SK-N-SH (cell line): ENCODE measurements around the gene RAD1. TPM values are rescaled to one million over a fixed set of nuclear protein-coding genes. Genes with fewer than 3 reads are reported as not detected.

ENCODE experiments used
- CTCF ChIA-PET: fragments of 300-600, 350-600 bp; formaldehyde crosslinking; extraction: SDS; loops from one replicate; lab custom pipeline; 2021; lab: Yijun Ruan, JAX
- POLR2A ChIA-PET: fragments of 350-600 bp; sonication (Branson Sonifier 250); formaldehyde crosslinking; extraction: SDS; loops from one replicate; lab custom pipeline; 2020; ENCODE audit warnings: antibody characterized with exemption, inconsistent platforms; lab: Yijun Ruan, JAX
- DNase-seq: peaks from one replicate; pipeline ENCODE4 v3.0.0; 2012
- H2AFZ ChIP-seq: fragments of 200-600 bp; sonication (generic); 2 replicates; pipeline ENCODE4 v1.8.1; 2016; ENCODE audit warnings: antibody characterized with exemption, mild to moderate bottlenecking, low read depth
- H3F3A ChIP-seq: fragments of 200-600 bp; sonication (generic); replicated peaks from 2 replicates; pipeline ENCODE3; 2016; ENCODE audit warnings: antibody characterized with exemption, mild to moderate bottlenecking; ENCODE audit not compliant: insufficient read depth
- H3K27ac ChIP-seq, 2 experiments: fragments of 200-500 bp in 1 of 2; fragments of 200-600 bp in 1 of 2; sonication (Bioruptor generic) in 1 of 2; sonication (generic), shearing (Covaris generic) in 1 of 2; 2 replicates each; pipeline versions ENCODE4 v1.5.1 to v1.6.1; 2014 to 2016; ENCODE audit warnings: low read depth in 2 of 2, inconsistent platforms in 1 of 2, low read length in 1 of 2, mild to moderate bottlenecking in 1 of 2, mixed read lengths in 1 of 2
- H3K27me3 ChIP-seq: fragments of 200-600 bp; sonication (generic), shearing (Covaris generic); 2 replicates; pipeline ENCODE4 v1.6.1; 2016; ENCODE audit warnings: mixed run types; ENCODE audit not compliant: insufficient read depth
- H3K36me3 ChIP-seq, 2 experiments: fragments of 200-500 bp in 1 of 2; fragments of 200-600 bp in 1 of 2; sonication (Bioruptor generic) in 1 of 2; sonication (generic) in 1 of 2; replicated peaks in 1 of 2; 2 replicates each; pipeline versions ENCODE3 to v1.5.1; 2014 to 2016; ENCODE audit warnings: low read length in 1 of 2, mild to moderate bottlenecking in 1 of 2; ENCODE audit not compliant: insufficient read depth in 2 of 2, control insufficient read depth in 1 of 2
- H3K4me1 ChIP-seq, 2 experiments: fragments of 200-500 bp in 1 of 2; fragments of 200-600 bp in 1 of 2; sonication (Bioruptor generic) in 1 of 2; sonication (generic), shearing (Covaris generic) in 1 of 2; 2 replicates each; pipeline versions ENCODE4 v1.5.1 to v1.6.1; 2014 to 2016; ENCODE audit warnings: low read depth in 1 of 2, low read length in 1 of 2, mixed run types in 1 of 2; ENCODE audit not compliant: insufficient read depth in 2 of 2, control insufficient read depth in 1 of 2
- H3K4me2 ChIP-seq: fragments of 200-600 bp; sonication (generic), shearing (Covaris generic); 2 replicates; pipeline ENCODE4 v1.6.1; 2017; ENCODE audit warnings: mixed run types
- H3K4me3 ChIP-seq, 2 experiments: fragments of 200-500 bp in 1 of 2; fragments of 200-600 bp in 1 of 2; sonication (Bioruptor generic) in 1 of 2; sonication (generic), shearing (Covaris generic) in 1 of 2; 2 replicates each; pipeline versions ENCODE4 v1.5.1 to v1.8.1; 2014 to 2016; ENCODE audit warnings: low read depth in 2 of 2, inconsistent platforms in 1 of 2, low read length in 1 of 2, mild to moderate bottlenecking in 1 of 2, mixed read lengths in 1 of 2, moderate library complexity in 1 of 2
- H3K79me2 ChIP-seq: fragments of 200-600 bp; sonication (generic); 2 replicates; pipeline ENCODE4 v1.8.1; 2017; ENCODE audit warnings: mild to moderate bottlenecking; ENCODE audit not compliant: insufficient read depth
- H3K9ac ChIP-seq: fragments of 200-600 bp; sonication (generic); 2 replicates; pipeline ENCODE4 v1.6.1; 2017; ENCODE audit warnings: mixed run types
- H3K9me2 ChIP-seq: fragments of 200-600 bp; sonication (generic); 2 replicates; pipeline ENCODE4 v1.6.1; 2017; ENCODE audit warnings: mixed run types
- H3K9me3 ChIP-seq: fragments of 200-600 bp; sonication (generic); 2 replicates; pipeline ENCODE4 v1.6.1; 2017; ENCODE audit warnings: mixed run types, mild to moderate bottlenecking, moderate library complexity
- H4K20me1 ChIP-seq: fragments of 200-600 bp; sonication (generic); 2 replicates; pipeline ENCODE4 v1.6.1; 2017; ENCODE audit warnings: mild to moderate bottlenecking, mixed run types; ENCODE audit not compliant: insufficient read depth
- EP300 ChIP-seq, 2 experiments: IDR thresholded peaks; 2 replicates each; pipeline versions ENCODE4 v1.4.0 to v1.6.1; 2012; ENCODE audit warnings: borderline replicate concordance in 1 of 2, low read depth in 1 of 2, low read length in 1 of 2
- FOSL2 ChIP-seq: IDR thresholded peaks from 2 replicates; pipeline ENCODE4 v1.4.0; 2012; ENCODE audit warnings: low read depth, mild to moderate bottlenecking, moderate library complexity, borderline replicate concordance
- FOXM1 ChIP-seq: IDR thresholded peaks from 2 replicates; pipeline ENCODE4 v1.4.0; 2012; ENCODE audit warnings: low read depth, mild to moderate bottlenecking
- GATA2 ChIP-seq: sonication (generic); formaldehyde crosslinking; IDR thresholded peaks from 2 replicates; pipeline ENCODE4 v1.5.0; 2020; ENCODE audit warnings: mild to moderate bottlenecking, missing genetic modification reagents
- NFIC ChIP-seq: IDR thresholded peaks from 2 replicates; pipeline ENCODE4 v1.4.0; 2012; ENCODE audit warnings: borderline replicate concordance
- PBX3 ChIP-seq: IDR thresholded peaks from 2 replicates; pipeline ENCODE4; 2012
- POLR2AphosphoS5 ChIP-seq: IDR thresholded peaks from 2 replicates; pipeline ENCODE4 v1.6.1; 2012; ENCODE audit warnings: low read depth, low read length
- SIN3A ChIP-seq: IDR thresholded peaks from 2 replicates; pipeline ENCODE4 v1.6.1; 2012; ENCODE audit warnings: low read depth, mild to moderate bottlenecking, low read length, moderate library complexity, borderline replicate concordance
- TAF1 ChIP-seq: IDR thresholded peaks from 2 replicates; pipeline ENCODE4 v1.6.1; 2012; ENCODE audit warnings: low read depth, mild to moderate bottlenecking, low read length, moderate library complexity, borderline replicate concordance
- TCF12 ChIP-seq: IDR thresholded peaks from 2 replicates; pipeline ENCODE4 v1.4.0; 2012
- TEAD4 ChIP-seq: IDR thresholded peaks from 2 replicates; pipeline ENCODE4 v1.4.0; 2012; ENCODE audit warnings: mild to moderate bottlenecking, borderline replicate concordance; ENCODE audit not compliant: insufficient read depth
- USF1 ChIP-seq: IDR thresholded peaks from 2 replicates; pipeline ENCODE4 v1.4.0; 2012; ENCODE audit warnings: low read depth, borderline replicate concordance
- ZBTB33 ChIP-seq: IDR thresholded peaks from 2 replicates; pipeline ENCODE4 v1.4.0; 2012; ENCODE audit warnings: low read depth, borderline replicate concordance
- WGBS: methylation state at CpG from one replicate; pipeline ENCODE4 v1.1.6; 2017; ENCODE audit warnings: low lambda C conversion rate; 5-methylcytosine and 5-hydroxymethylcytosine counted together
- polyA plus RNA-seq, 3 experiments: library from polyadenylated mRNA; depleted of rRNA; stranded (reverse); fragments of >200 nt; gene quantifications; 2 replicates each; pipeline ENCODE4 v1.2.3, GENCODE V29; 2012

Gene RAD1
- polyA plus RNA-seq, 1 of the 3 experiments (the other 2 are of a cell fraction) = 21.2 TPM

GRCh38 chr5:34892414-34892813 lies 22.9 kb downstream of the RAD1 start:
- Histone ChIP-seq H3F3A (peaks cover 4% of the 10 kb centered on the region), H4K20me1 (no peaks in the 10 kb centered on the region), H3K27ac (peak overlapping the region; percentile 33 to 60; a peak in 2 of 4 replicates), H3K9ac (no peak overlapping the region), H3K27me3 (no peaks in the 10 kb centered on the region), H3K36me3 (no peaks in the 10 kb centered on the region), H2AFZ (peak overlapping the region; percentile 57; the same call in 1 of the 2 replicates)
- ChIA-PET CTCF (interaction anchor here (1.1 to 1.8 kb wide), 2 partner anchors 12 to 369 kb away, joined by 3 to 5 read pairs; no protein-coding TSS in a partner anchor), POLR2A (no interaction called here)
- no peak for TF ChIP-seq GATA2 (CRISPR knock-in tag)
- TF ChIP-seq TEAD4 = no peak
- TF ChIP-seq FOSL2 = no peak
- no peak for TF ChIP-seq EP300 (IDR thresholded peaks at IDR 0.05; ENCODE audit: borderline replicate concordance in 1 of 2, low read depth in 1 of 2, low read length in 1 of 2)
- TF ChIP-seq USF1 = no peak
- no peak for TF ChIP-seq ZBTB33
- TF ChIP-seq, all 33 proteins: peak for 0
- no peak for DNase-seq
- H3K4me3 ChIP-seq = no peak overlapping the region
- H3K9me3 ChIP-seq = no peaks in the 10 kb centered on the region
- H3K4me1 ChIP-seq = peaks cover 0 to 4% of the 10 kb centered on the region in 2 experiments; a peak in 3 of 4 replicates
- 79% methylated on average over 6 of the region's 6 CpGs for WGBS
- H3K9me2 ChIP-seq = no peaks in the 10 kb centered on the region
- H3K79me2 ChIP-seq = no peaks in the 10 kb centered on the region
- H3K4me2 ChIP-seq = no peak overlapping the region

- peak overlapping the region; percentile 57; the same call in 1 of the 2 replicates for H2AFZ ChIP-seq
- H3K79me2 ChIP-seq = no peaks in the 10 kb centered on the region
- peak overlapping the region; percentile 13; the same call in 1 of the 2 replicates for H3K4me2 ChIP-seq
- H3K9me3 ChIP-seq = no peaks in the 10 kb centered on the region
- 22% methylated on average over 5 of the region's 5 CpGs for WGBS
- H4K20me1 ChIP-seq = no peaks in the 10 kb centered on the region
- H3K9ac ChIP-seq = no peak overlapping the region
- POLR2A ChIA-PET = no interaction called here
- H3K4me1 ChIP-seq = peaks cover 0 to 4% of the 10 kb centered on the region in 2 experiments; a peak in 3 of 4 replicates
- no peak for DNase-seq
- CTCF ChIA-PET = interaction anchor here (1.1 kb wide), 1 partner anchor 369 kb away, joined by 3 read pairs; no protein-coding TSS in a partner anchor
- peaks cover 4% of the 10 kb centered on the region for H3F3A ChIP-seq
- TF ChIP-seq TAF1 (no peak), NFIC (peak; percentile 40; the same call in 1 of the 2 replicates), POLR2AphosphoS5 (peak; percentile 53; the same call in 1 of the 2 replicates), EP300 (IDR thresholded peaks at IDR 0.05; ENCODE audit: borderline replicate concordance in 1 of 2, low read depth in 1 of 2, low read length in 1 of 2) (peak in 1 of 2 experiments; percentile 56; a peak in 1 of 4 replicates), TCF12 (peak; percentile 97), FOXM1 (no peak), SIN3A (0 out of 2 replicates have a peak, but pooled peaks have one; percentile 23), PBX3 (peak; percentile 69)
- no peaks in the 10 kb centered on the region for H3K36me3 ChIP-seq
- no peaks in the 10 kb centered on the region for H3K9me2 ChIP-seq
- no peaks in the 10 kb centered on the region for H3K27me3 ChIP-seq
- H3K4me3 ChIP-seq = no peak overlapping the region
- peak overlapping the region; percentile 33 to 60; a peak in 2 of 4 replicates for H3K27ac ChIP-seq
Measured at GRCh38 chr5:34891981-34892380, 23.3 kb downstream of the RAD1 start.
